CD4-positive, alpha-beta memory T cell (primary cell): ENCODE data around the gene TBCB. TPM values are rescaled to one million over a fixed set of nuclear protein-coding genes. Genes with fewer than 3 reads are reported as not detected.
"Not testable (repeated sequence)": the region's sequence is repeated elsewhere in the genome, so short reads cannot be mapped to it uniquely, and the experiment has no call there.

Experiments used
- CTCF ChIA-PET: fragments of 350-600 bp; sonication (Branson Sonifier 250); formaldehyde crosslinking; loops from one replicate; lab custom pipeline; 2021; ENCODE audit warnings: inconsistent platforms; ENCODE audit not compliant: partially characterized antibody; lab: Charles Lee
- POLR2A ChIA-PET: fragments of 350-600 bp; sonication (Branson Sonifier 250); formaldehyde crosslinking; loops from one replicate; lab custom pipeline; 2021; ENCODE audit not compliant: partially characterized antibody; lab: Charles Lee
- DNase-seq, 5 donors: peaks; one replicate each; pipeline versions ENCODE4 v3.0.0 to v3.0.0-alpha.2; 2020 to 2022; ENCODE audit warnings: mixed read lengths in 1 of 5
- H3K27ac ChIP-seq: one replicate; pipeline ENCODE4 v1.7.0; 2013; ENCODE audit warnings: low read depth, low read length
- H3K27me3 ChIP-seq: 2 replicates; pipeline ENCODE4 v1.7.0; 2013; ENCODE audit warnings: mild to moderate bottlenecking, low read length, moderate library complexity; ENCODE audit not compliant: insufficient read depth
- H3K36me3 ChIP-seq: 2 replicates; pipeline ENCODE4 v1.7.0; 2013; ENCODE audit warnings: mild to moderate bottlenecking, low read length, moderate library complexity; ENCODE audit not compliant: insufficient read depth
- H3K4me1 ChIP-seq: 2 replicates; pipeline ENCODE4 v1.7.0; 2013; ENCODE audit warnings: mild to moderate bottlenecking, low read length, moderate library complexity; ENCODE audit not compliant: insufficient read depth
- H3K4me3 ChIP-seq, 2 donors: one replicate each; pipeline ENCODE4 v1.7.0; 2013; ENCODE audit warnings: low read length in 2 of 2, mild to moderate bottlenecking in 1 of 2
- H3K9me3 ChIP-seq, 2 donors: one replicate each; pipeline ENCODE4 v1.7.0; 2013; ENCODE audit warnings: low read length in 2 of 2, control low read depth in 1 of 2; ENCODE audit not compliant: control insufficient read depth in 1 of 2
- H3K27ac Mint-ChIP-seq, 7 donors: one replicate each; pipeline ENCODE4 v1.8.0; 2020 to 2021; ENCODE audit warnings: mixed read lengths in 7 of 7, mild to moderate bottlenecking in 6 of 7, inconsistent platforms in 3 of 7, moderate library complexity in 3 of 7
- H3K27me3 Mint-ChIP-seq, 2 donors: one replicate each; pipeline ENCODE4 v1.8.0; 2020 to 2021; ENCODE audit warnings: mixed read lengths in 2 of 2
- H3K36me3 Mint-ChIP-seq, 2 donors: one replicate each; pipeline ENCODE4 v1.8.0; 2020 to 2021; ENCODE audit warnings: mixed read lengths in 2 of 2, inconsistent platforms in 1 of 2, mild to moderate bottlenecking in 1 of 2
- H3K4me1 Mint-ChIP-seq, 4 donors: one replicate each; pipeline ENCODE4 v1.8.0; 2020 to 2021; ENCODE audit warnings: mixed read lengths in 4 of 4, mild to moderate bottlenecking in 1 of 4
- H3K4me3 Mint-ChIP-seq, 8 donors: one replicate each; pipeline ENCODE4 v1.8.0; 2020 to 2021; ENCODE audit warnings: mixed read lengths in 8 of 8, mild to moderate bottlenecking in 7 of 8, moderate library complexity in 6 of 8, inconsistent platforms in 3 of 8
- H3K9me3 Mint-ChIP-seq, 8 donors: one replicate each; pipeline ENCODE4 v1.8.0; 2020 to 2021; ENCODE audit warnings: mixed read lengths in 8 of 8, mild to moderate bottlenecking in 5 of 8, inconsistent platforms in 3 of 8, moderate library complexity in 1 of 8
- intact Hi-C: fragments of 100-400 bp; cut with micrococcal nuclease; formaldehyde crosslinking; loops from one replicate; pipeline ENCODE4 v1.15.1; 2023
- polyA plus RNA-seq, 2 donors: library from polyadenylated mRNA; unstranded; fragments of 300-500 nt; fragmentation: Illumina TruSeq; gene quantifications; one replicate each; pipeline ENCODE4 v1.2.3, GENCODE V29; 2021
- total RNA-seq, 2 experiments: library from RNA; stranded (reverse); gene quantifications; one replicate each; pipeline ENCODE4 v1.2.3, GENCODE V29; 2021

The TBCB gene, protein sequence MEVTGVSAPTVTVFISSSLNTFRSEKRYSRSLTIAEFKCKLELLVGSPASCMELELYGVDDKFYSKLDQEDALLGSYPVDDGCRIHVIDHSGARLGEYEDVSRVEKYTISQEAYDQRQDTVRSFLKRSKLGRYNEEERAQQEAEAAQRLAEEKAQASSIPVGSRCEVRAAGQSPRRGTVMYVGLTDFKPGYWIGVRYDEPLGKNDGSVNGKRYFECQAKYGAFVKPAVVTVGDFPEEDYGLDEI
- total RNA-seq (100 to 1,000 TPM; 148 TPM), polyA plus RNA-seq (100 to 1,000 TPM; 256 to 308 TPM)

DNA sequence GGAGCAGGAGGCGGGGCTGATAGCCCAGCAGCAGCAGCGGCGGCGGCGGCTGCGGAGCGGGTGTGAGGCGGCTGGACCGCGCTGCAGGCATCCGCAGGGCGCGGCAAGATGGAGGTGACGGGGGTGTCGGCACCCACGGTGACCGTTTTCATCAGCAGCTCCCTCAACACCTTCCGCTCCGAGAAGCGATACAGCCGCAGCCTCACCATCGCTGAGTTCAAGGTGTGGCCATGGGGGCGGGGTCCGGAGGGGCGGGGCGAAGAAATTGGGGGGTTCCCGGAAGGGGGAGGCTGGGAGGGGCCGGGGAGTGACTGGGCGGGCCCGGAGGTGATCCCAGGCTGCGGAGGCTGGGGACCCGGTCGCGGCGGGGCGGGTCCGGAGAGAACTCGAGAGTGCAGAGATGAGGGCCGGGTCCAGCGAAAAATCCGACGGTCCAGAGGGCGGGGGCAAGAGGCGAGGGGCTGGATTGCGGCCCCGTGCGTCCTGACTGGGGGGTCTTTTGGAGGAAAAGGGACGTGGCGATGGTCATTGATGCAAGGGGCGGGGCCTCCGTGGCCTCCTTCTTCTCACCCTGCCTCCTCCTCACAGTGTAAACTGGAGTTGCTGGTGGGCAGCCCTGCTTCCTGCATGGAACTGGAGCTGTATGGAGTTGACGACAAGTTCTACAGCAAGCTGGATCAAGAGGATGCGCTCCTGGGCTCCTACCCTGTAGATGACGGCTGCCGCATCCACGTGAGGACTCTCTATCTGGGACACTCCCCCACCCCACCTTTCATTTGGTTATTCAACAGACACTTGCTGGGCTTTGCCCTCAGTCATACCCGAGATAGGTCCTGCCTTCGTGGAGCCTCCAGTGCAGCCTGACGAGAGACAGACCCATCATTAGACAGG, at the start of gene TBCB:
TSS of gene TBCB (plus strand) at position 16 of the 891 bp plus-strand sequence. CDS start at position 109, 93 bp downstream.
- Mint-ChIP-seq H3K27ac (peak within 1 kb of the TSS; percentile 95 to 100 (median 98)), H3K27me3 (peaks cover 0 to 2% of the 10 kb centered on the region in 2 donors), H3K4me3 (peak within 1 kb of the TSS; percentile 89 to 99 (median 94)), H3K36me3 (peaks cover 20 to 50% of the 10 kb centered on the region in 2 donors), H3K9me3 (peaks cover 0 to 6% (median 0%) of the 10 kb centered on the region in 8 donors), H3K4me1 (peaks cover 25 to 57% (median 39%) of the 10 kb centered on the region in 4 donors)
- no peaks in the 10 kb centered on the region for H3K9me3 ChIP-seq
- DNase-seq: no peak
- CTCF ChIA-PET: interaction anchor here (1.3 to 4.3 kb wide), 3 partner anchors 12 to 157 kb away, joined by 3 to 21 read pairs (median 6); partner anchors contain the start of gene THAP8
- peaks cover 30% of the 10 kb centered on the region for H3K4me1 ChIP-seq
- peaks cover 26% of the 10 kb centered on the region for H3K36me3 ChIP-seq
- H3K4me3 ChIP-seq: peak within 1 kb of the TSS; percentile 75 to 99
- no peaks in the 10 kb centered on the region for H3K27me3 ChIP-seq
- H3K27ac ChIP-seq: peak within 1 kb of the TSS; percentile 80
- intact Hi-C loops: loop anchor here (1.0 to 10.0 kb wide), 9 partner anchors 12 to 1099 kb away; partner anchors contain the start of genes ALKBH6, SDHAF1, THAP8 and WDR62
- POLR2A ChIA-PET: interaction anchor here (0.6 to 3.1 kb wide), 28 partner anchors 10 to 1391 kb away, joined by 3 to 34 read pairs (median 4); partner anchors contain the start of genes ALKBH6, CAPNS1, COX6B1 and PSENEN

DNA sequence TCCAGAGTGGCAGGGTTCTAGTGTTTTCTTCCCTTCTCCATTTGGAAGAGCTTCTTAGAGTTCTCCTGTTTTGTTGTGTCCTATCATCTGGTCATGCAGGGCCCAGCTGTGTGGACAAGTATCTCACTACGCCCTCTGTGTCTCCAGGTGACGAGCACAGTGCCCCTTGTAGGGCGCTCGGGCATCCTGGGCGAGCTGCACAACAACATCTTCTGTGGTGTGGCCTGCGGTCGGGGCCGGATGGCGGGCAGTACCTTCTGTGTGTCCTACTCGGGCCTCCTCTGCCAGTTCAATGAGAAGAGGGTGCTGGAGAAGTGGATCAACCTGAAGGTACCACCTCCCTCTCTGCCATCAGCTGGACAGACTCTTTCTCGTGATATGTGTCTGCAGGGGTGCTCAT, 47.6 kb upstream of the TBCB start:
- POLR2A ChIA-PET: no interaction called here
- DNase-seq: no peak
- Mint-ChIP-seq H3K4me3 (peak overlapping the region in 1 of 8 donors; percentile 41), H3K27me3 (no peaks in the 10 kb centered on the region), H3K27ac (no peak overlapping the region), H3K36me3 (no peaks in the 10 kb centered on the region), H3K4me1 (peaks cover 0 to 2% (median 0%) of the 10 kb centered on the region in 4 donors), H3K9me3 (peaks cover 0 to 2% (median 0%) of the 10 kb centered on the region in 8 donors)
- CTCF ChIA-PET: no interaction called here
- no peaks in the 10 kb centered on the region for H3K4me1 ChIP-seq
- H3K27me3 ChIP-seq: no peaks in the 10 kb centered on the region
- intact Hi-C loops: no loop called here
- no peaks in the 10 kb centered on the region for H3K9me3 ChIP-seq
- no peak overlapping the region for H3K27ac ChIP-seq
- no peak overlapping the region for H3K4me3 ChIP-seq
- no peaks in the 10 kb centered on the region for H3K36me3 ChIP-seq

DNA sequence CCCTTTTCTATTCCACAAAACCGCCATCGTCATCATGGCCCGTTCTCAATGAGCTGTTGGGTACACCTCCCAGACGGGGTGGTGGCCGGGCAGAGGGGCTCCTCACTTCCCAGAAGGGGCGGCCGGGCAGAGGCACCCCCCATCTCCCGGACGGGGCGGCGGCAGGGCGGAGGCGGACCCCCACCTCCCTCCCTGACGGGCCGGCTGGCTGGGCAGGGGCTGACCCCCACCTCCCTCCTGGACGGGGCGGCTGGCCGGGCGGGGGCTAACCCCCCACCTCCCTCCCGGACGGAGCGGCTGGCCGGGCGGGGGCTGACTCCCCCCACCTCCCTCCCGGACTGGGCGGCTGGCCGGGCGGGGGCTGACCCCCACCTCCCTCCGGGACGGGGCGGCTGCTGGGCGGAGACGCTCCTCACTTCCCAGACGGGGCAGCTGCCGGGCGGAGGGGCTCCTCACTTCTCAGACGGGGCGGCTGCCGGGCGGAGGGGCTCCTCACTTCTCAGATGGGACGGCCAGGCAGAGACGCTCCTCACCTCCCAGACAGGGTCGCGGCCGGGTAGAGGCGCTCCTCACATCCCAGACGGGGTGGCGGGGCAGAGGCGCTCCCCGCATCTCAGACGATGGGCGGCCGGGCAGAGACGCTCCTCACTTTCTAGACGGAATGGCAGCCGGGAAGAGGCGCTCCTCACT, 46.3 kb upstream of the TBCB start:
- H3K9me3 Mint-ChIP-seq, H3K4me1 ChIP-seq, H3K9me3 ChIP-seq, DNase-seq, H3K27me3 ChIP-seq, H3K36me3 Mint-ChIP-seq, H3K27ac ChIP-seq, CTCF ChIA-PET, H3K27me3 Mint-ChIP-seq, H3K4me3 Mint-ChIP-seq, POLR2A ChIA-PET, H3K36me3 ChIP-seq, intact Hi-C loops, H3K27ac Mint-ChIP-seq, H3K4me1 Mint-ChIP-seq, H3K4me3 ChIP-seq: not testable (repeated sequence)

DNA sequence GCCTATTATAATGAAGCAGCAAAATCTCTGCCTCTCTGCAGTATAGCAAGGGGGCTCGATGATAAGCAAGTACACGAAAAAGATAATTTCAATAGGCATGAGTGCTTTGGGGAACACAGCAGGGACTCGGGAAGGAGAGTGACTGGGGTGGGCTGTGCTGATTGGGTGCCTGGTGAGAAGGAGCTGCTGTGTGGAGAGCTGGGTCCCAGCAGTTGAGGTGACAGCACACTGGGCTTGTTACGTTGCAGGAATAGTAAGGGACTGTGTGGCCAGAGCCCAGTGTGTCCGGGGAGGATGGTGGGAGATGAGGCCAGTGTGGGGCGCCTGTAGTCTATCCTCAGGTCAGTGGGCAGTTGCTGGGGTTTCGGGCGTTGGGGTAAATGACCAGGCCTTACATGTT, 43.2 kb upstream of the TBCB start:
- H3K4me1 Mint-ChIP-seq: peaks cover 0 to 2% (median 0%) of the 10 kb centered on the region in 4 donors
- CTCF ChIA-PET: no interaction called here

DNA sequence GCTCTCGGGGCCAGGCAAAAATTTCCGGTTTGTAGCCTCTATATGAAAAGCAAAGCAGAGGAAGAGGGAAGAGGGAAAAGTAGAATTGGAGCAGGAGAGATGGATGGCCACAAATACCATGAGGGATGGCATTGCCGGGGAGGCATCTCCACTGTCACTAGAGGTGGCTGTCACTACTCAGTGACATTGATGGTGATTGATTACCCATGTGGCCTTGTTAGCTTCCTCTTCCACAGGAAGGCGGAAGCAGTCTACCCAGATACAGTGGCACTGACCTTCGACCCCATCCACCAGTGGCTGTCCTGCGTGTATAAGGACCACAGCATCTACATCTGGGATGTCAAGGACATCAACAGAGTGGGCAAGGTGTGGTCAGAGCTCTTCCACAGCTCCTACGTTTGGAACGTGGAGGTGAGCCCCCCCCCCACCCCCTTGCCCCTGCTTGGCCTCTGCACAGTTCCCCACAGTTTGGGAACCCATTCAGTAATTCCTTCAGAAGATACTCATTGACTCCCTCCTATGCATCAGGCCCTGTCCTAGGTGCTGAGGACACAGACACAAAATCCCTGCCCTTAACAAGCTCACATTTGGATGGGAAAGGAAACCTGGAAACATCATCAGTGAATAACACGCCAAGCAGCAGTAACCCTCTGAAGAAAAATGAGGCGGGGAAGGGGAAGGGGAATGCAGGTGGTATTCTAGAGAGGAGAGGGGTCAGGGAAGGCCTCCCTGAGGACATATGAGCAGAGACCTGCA, 42.0 kb upstream of the TBCB start:
- H3K4me1 Mint-ChIP-seq: no peaks in the 10 kb centered on the region
- POLR2A ChIA-PET: no interaction called here
- CTCF ChIA-PET: no interaction called here
- H3K36me3 ChIP-seq: no peaks in the 10 kb centered on the region
- intact Hi-C loops: no loop called here
- no peaks in the 10 kb centered on the region for H3K4me1 ChIP-seq
- no peak overlapping the region for H3K4me3 Mint-ChIP-seq
- H3K36me3 Mint-ChIP-seq: no peaks in the 10 kb centered on the region
- no peaks in the 10 kb centered on the region for H3K9me3 ChIP-seq
- no peak overlapping the region for H3K4me3 ChIP-seq
- no peaks in the 10 kb centered on the region for H3K9me3 Mint-ChIP-seq
- peak overlapping the region in 4 of 7 donors; percentile 6 to 70 (median 20) for H3K27ac Mint-ChIP-seq
- DNase-seq: no peak
- no peak overlapping the region for H3K27ac ChIP-seq
- no peaks in the 10 kb centered on the region for H3K27me3 Mint-ChIP-seq
- H3K27me3 ChIP-seq: no peaks in the 10 kb centered on the region

More for the DNA sequence above, 43.2 kb upstream of the TBCB start:
- no peak overlapping the region for H3K27ac ChIP-seq
- POLR2A ChIA-PET: no interaction called here
- no peaks in the 10 kb centered on the region for H3K27me3 ChIP-seq
- no peak overlapping the region for H3K4me3 ChIP-seq
- Mint-ChIP-seq H3K27ac (peak overlapping the region in 2 of 7 donors; percentile 12 to 15), H3K36me3 (no peaks in the 10 kb centered on the region), H3K9me3 (no peaks in the 10 kb centered on the region), H3K4me3 (peak overlapping the region in 1 of 8 donors; percentile 24), H3K27me3 (no peaks in the 10 kb centered on the region)
- no peaks in the 10 kb centered on the region for H3K9me3 ChIP-seq
- no peak for DNase-seq
- intact Hi-C loops: no loop called here
- no peaks in the 10 kb centered on the region for H3K36me3 ChIP-seq
- no peaks in the 10 kb centered on the region for H3K4me1 ChIP-seq

DNA sequence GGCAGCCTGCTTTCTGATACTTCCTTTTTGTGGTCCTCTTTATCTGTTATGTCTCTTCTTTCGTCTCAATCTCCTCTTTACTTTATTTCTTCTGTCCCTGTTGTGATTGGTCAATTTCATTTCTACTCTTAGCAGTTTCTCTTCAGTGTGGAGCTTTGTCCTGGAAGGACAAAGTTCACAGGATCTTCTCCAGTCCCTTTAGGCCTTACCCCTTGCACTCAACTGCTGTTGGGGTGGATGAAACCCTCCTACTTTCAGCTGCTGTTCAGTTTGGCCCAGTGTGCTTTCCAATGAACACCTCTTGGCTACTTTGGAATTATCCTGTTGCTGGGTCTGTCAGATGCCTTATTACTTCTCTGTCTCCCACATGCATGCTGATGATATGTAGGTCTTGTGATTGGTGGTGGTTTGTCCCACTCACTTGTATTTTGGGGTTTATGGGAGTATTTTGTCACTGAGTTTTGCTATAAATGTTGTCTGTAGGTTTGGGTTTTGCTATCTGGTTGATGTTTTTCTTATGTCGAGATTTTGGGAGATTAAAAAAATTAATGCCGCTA, 35.8 kb upstream of the TBCB start:
- Histone ChIP-seq H3K9me3 (no peaks in the 10 kb centered on the region), H3K27me3 (no peaks in the 10 kb centered on the region), H3K27ac (no peak overlapping the region), H3K4me1 (no peaks in the 10 kb centered on the region), H3K36me3 (peaks cover 3% of the 10 kb centered on the region), H3K4me3 (no peak overlapping the region)
- peaks cover 1 to 6% of the 10 kb centered on the region in 2 donors for H3K36me3 Mint-ChIP-seq
- peak overlapping the region in 1 of 7 donors; percentile 29 for H3K27ac Mint-ChIP-seq
- ChIA-PET POLR2A (no interaction called here), CTCF (no interaction called here)
- H3K4me1 Mint-ChIP-seq: no peaks in the 10 kb centered on the region
- DNase-seq: no peak
- intact Hi-C loops: no loop called here
- no peaks in the 10 kb centered on the region for H3K9me3 Mint-ChIP-seq
- no peaks in the 10 kb centered on the region for H3K27me3 Mint-ChIP-seq
- no peak overlapping the region for H3K4me3 Mint-ChIP-seq
